ENCODE data around the gene ZXDB. TPM values are rescaled to one million over a fixed set of nuclear protein-coding genes. Genes with fewer than 3 reads are reported as not detected.

ZXDB gene
- total and polyA plus RNA-seq, 2 of the 13 experiments (the other 11 are each of a cell fraction or from before 2014, with no cell fraction given) = 4.5 to 9.0 TPM

DNA sequence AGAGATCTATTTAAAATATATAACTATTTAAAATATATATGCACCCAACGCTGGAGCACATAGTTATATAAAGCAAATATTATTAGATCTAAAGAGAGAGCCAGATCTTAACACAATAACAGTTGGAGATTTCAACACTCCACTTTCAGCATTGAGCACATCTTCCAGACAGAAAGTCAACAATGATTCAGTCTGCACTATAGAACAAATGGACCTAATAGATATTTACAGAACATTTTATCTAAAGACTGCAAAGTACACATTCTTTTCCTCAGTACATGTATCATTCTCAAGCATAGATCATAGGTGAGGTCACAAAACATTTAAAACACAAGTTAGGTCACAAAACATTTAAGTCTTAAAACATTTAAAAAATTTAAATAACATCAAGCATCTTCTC lies 51.9 kb downstream of the ZXDB start (continued):
- TF ChIP-seq ZBTB43 (CRISPR knock-in tag; conservative IDR thresholded peaks at IDR 0.05) = no peak
- no peak for TF ChIP-seq MAFG (CRISPR knock-in tag; IDR thresholded peaks at IDR 0.05)
- TF ChIP-seq RBM39 (IDR thresholded peaks at IDR 0.05; ENCODE audit: low read depth, low read length, poor library complexity, severe bottlenecking) = no peak
- TF ChIP-seq CEBPG (CRISPR knock-in tag; IDR thresholded peaks at IDR 0.05) = peak; percentile 75
- no peak for TF ChIP-seq ZBTB40 (IDR thresholded peaks at IDR 0.05)
- no peak for TF ChIP-seq ZBTB40 (CRISPR knock-in tag; IDR thresholded peaks at IDR 0.05)
- TF ChIP-seq CEBPB (IDR thresholded peaks at IDR 0.05; ENCODE audit: borderline replicate concordance, low read depth, low read length) = peak; percentile 62
- TF ChIP-seq NFKB2 (CRISPR knock-in tag; IDR thresholded peaks at IDR 0.05; ENCODE audit: borderline replicate concordance) = no peak
- no peak for TF ChIP-seq SIN3B (IDR thresholded peaks at IDR 0.05; ENCODE audit: low read length)
- TF ChIP-seq STAG1 (CRISPR knock-in tag; IDR thresholded peaks at IDR 0.05) = no peak
- no peak for TF ChIP-seq BRCA1 (CRISPR knock-in tag; IDR thresholded peaks at IDR 0.05)
- TF ChIP-seq FOXP1 (IDR thresholded peaks at IDR 0.05) = no peak
- peak; percentile 58 for TF ChIP-seq FOXP1 (CRISPR knock-in tag; IDR thresholded peaks at IDR 0.05)
- TF ChIP-seq, protein P1, sequence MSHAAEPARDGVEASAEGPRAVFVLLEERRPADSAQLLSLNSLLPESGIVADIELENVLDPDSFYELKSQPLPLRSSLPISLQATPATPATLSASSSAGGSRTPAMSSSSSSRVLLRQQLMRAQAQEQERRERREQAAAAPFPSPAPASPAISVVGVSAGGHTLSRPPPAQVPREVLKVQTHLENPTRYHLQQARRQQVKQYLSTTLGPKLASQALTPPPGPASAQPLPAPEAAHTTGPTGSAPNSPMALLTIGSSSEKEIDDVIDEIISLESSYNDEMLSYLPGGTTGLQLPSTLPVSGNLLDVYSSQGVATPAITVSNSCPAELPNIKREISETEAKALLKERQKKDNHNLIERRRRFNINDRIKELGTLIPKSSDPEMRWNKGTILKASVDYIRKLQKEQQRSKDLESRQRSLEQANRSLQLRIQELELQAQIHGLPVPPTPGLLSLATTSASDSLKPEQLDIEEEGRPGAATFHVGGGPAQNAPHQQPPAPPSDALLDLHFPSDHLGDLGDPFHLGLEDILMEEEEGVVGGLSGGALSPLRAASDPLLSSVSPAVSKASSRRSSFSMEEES (CRISPR knock-in tag; IDR thresholded peaks at IDR 0.05) = no peak
- TF ChIP-seq TCF7L2 (IDR thresholded peaks at IDR 0.05; ENCODE audit: low read depth, low read length) = no peak
- TF ChIP-seq JUNB (CRISPR knock-in tag; IDR thresholded peaks at IDR 0.05; ENCODE audit: borderline replicate concordance) = no peak
- TF ChIP-seq NFE2L2 (IDR thresholded peaks at IDR 0.05; ENCODE audit: low read length) = no peak
- TF ChIP-seq MIER3 (CRISPR knock-in tag; IDR thresholded peaks at IDR 0.05; ENCODE audit: borderline replicate concordance) = no peak
- peak; percentile 54; the same call in 1 of the 2 replicates for TF ChIP-seq NCOR1 (IDR thresholded peaks at IDR 0.05; ENCODE audit: borderline replicate concordance, low read length)
- TF ChIP-seq, protein P2, sequence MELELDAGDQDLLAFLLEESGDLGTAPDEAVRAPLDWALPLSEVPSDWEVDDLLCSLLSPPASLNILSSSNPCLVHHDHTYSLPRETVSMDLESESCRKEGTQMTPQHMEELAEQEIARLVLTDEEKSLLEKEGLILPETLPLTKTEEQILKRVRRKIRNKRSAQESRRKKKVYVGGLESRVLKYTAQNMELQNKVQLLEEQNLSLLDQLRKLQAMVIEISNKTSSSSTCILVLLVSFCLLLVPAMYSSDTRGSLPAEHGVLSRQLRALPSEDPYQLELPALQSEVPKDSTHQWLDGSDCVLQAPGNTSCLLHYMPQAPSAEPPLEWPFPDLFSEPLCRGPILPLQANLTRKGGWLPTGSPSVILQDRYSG (CRISPR knock-in tag; IDR thresholded peaks at IDR 0.05) = no peak
- peak; percentile 66; the same call in 1 of the 2 replicates for TF ChIP-seq HMG20A (CRISPR knock-in tag; IDR thresholded peaks at IDR 0.05; ENCODE audit: borderline replicate concordance)
